Stimulated activated CD8-positive, alpha-beta memory T cell treated with anti-CD3 and anti-CD28 coated beads, Interleukin-15, amount 100 ng/mL, for 48 hours (primary cell): ENCODE measurements around the gene COX17.

Experiments
- DNase-seq, 2 donors: peaks; one replicate each; pipeline ENCODE4 v3.0.0-alpha.2; 2020; ENCODE audit warnings: low read depth in 2 of 2

COX17 gene

GRCh38 chr3:119624002-119624720, 53.0 kb downstream of the COX17 start:
- no peak for DNase-seq

DNA sequence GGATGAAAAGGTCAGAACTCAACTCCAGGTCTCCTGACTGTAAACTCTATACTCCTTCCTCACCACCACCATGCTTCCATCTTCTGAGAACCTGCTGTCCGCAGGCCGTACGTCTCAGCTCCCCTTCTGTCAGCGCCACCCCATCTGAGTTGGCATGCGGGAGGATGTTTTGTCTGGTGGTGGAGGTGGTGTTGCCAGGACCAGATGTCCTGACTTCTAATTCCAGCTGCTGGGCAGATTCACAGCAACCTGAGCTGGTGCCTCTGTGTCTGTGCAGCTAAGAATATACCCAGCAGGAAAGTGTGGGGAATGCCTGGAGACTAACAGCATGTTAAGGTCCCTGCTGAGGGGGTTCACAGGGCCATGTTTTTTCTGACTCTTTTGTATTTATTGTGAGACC, 56.3 kb downstream of the COX17 start:
- no peak for DNase-seq
